Astrocyte (in vitro differentiated cells and primary cell): ENCODE results near the gene TBX5. TPM values are rescaled to one million over a fixed set of nuclear protein-coding genes. Genes with fewer than 3 reads are reported as not detected.

Experiments used
- DNase-seq: peaks from one replicate; pipeline ENCODE4 v3.0.0-alpha.2; 2010; ENCODE audit warnings: low read depth
- FAIRE-seq: peaks from 2 replicates; lab custom pipeline; 2011; peaks lifted over from hg19 to GRCh38; lab: Jason Lieb, UNC
- H2AFZ ChIP-seq: 2 replicates; pipeline ENCODE4 v1.6.0; 2012; ENCODE audit warnings: low read depth, low read length, inconsistent platforms
- H3K27ac ChIP-seq: 2 replicates; pipeline ENCODE4 v1.5.1; 2011; ENCODE audit warnings: low read depth, low read length, inconsistent platforms
- H3K27me3 ChIP-seq: 2 replicates; pipeline ENCODE4 v1.6.0; 2011; ENCODE audit warnings: low read length, inconsistent platforms; ENCODE audit not compliant: insufficient read depth
- H3K36me3 ChIP-seq: 2 replicates; pipeline ENCODE4 v1.5.1; 2011; ENCODE audit warnings: low read length, inconsistent platforms; ENCODE audit not compliant: insufficient read depth
- H3K4me1 ChIP-seq: 2 replicates; pipeline ENCODE4 v1.5.1; 2011; ENCODE audit warnings: low read length, inconsistent platforms; ENCODE audit not compliant: insufficient read depth
- H3K4me2 ChIP-seq: 2 replicates; pipeline ENCODE4 v1.6.0; 2012; ENCODE audit warnings: low read length, inconsistent platforms
- H3K4me3 ChIP-seq: 2 replicates; pipeline ENCODE4 v1.5.1; 2011; ENCODE audit warnings: low read depth, mild to moderate bottlenecking, low read length, inconsistent platforms; ENCODE audit not compliant: insufficient read depth
- H3K79me2 ChIP-seq: 2 replicates; pipeline ENCODE4 v1.6.0; 2012; ENCODE audit warnings: mild to moderate bottlenecking, low read length, inconsistent platforms; ENCODE audit not compliant: insufficient read depth
- H3K9ac ChIP-seq: 2 replicates; pipeline ENCODE4 v1.6.0; 2012; ENCODE audit warnings: mild to moderate bottlenecking, low read length, inconsistent platforms
- H3K9me3 ChIP-seq: 2 replicates; pipeline ENCODE4 v1.5.1; 2012; ENCODE audit warnings: low read depth, mild to moderate bottlenecking, low read length, inconsistent platforms; ENCODE audit not compliant: insufficient read depth
- H4K20me1 ChIP-seq: 2 replicates; pipeline ENCODE4 v1.6.0; 2012; ENCODE audit warnings: low read length, inconsistent platforms; ENCODE audit not compliant: insufficient read depth
- H3K27ac Mint-ChIP-seq: one replicate; pipeline ENCODE4 v1.8.0; 2021; ENCODE audit warnings: mild to moderate bottlenecking, mixed read lengths; ENCODE audit not compliant: unreplicated experiment
- H3K27me3 Mint-ChIP-seq: one replicate; pipeline ENCODE4 v1.8.0; 2021; ENCODE audit warnings: low read depth, mixed read lengths; ENCODE audit not compliant: unreplicated experiment
- H3K36me3 Mint-ChIP-seq: one replicate; pipeline ENCODE4 v1.8.0; 2021; ENCODE audit warnings: low read depth, mixed read lengths; ENCODE audit not compliant: unreplicated experiment
- H3K4me1 Mint-ChIP-seq: one replicate; pipeline ENCODE4 v1.8.0; 2021; ENCODE audit warnings: low read depth, mixed read lengths; ENCODE audit not compliant: unreplicated experiment
- H3K4me3 Mint-ChIP-seq: one replicate; pipeline ENCODE4 v1.8.0; 2021; ENCODE audit warnings: mild to moderate bottlenecking, moderate library complexity, mixed read lengths; ENCODE audit not compliant: unreplicated experiment
- H3K9me3 Mint-ChIP-seq: one replicate; pipeline ENCODE4 v1.8.0; 2021; ENCODE audit warnings: mild to moderate bottlenecking, mixed read lengths; ENCODE audit not compliant: unreplicated experiment
- EZH2 ChIP-seq: IDR thresholded peaks from 2 replicates; pipeline ENCODE4 v1.6.1; 2012; ENCODE audit warnings: mild to moderate bottlenecking, low read length, inconsistent platforms; ENCODE audit not compliant: insufficient read depth
- total RNA-seq: library from RNA; stranded (reverse); gene quantifications from 2 replicates; pipeline ENCODE4 v1.2.1, GENCODE V29; 2021
- TF ChIP-seq, protein P1 (sequence below): IDR thresholded peaks from 2 replicates; pipeline ENCODE4 v1.5.1; 2011; ENCODE audit warnings: low read depth, mild to moderate bottlenecking, inconsistent platforms, low read length, moderate library complexity; ENCODE audit not compliant: insufficient read depth

The TBX5 gene
- total RNA-seq, 1 donor from 2014 or later = not detected

- H3K27ac Mint-ChIP-seq = no peak overlapping the region
Observed at GRCh38 chr12:114414031-114414865, 8.3 kb upstream of the TBX5 start.

GRCh38 chr12:114412825-114413749 is 7.1 kb upstream of the TBX5 start:
- Histone ChIP-seq H3K36me3 (no peaks in the 10 kb centered on the region), H3K79me2 (no peaks in the 10 kb centered on the region), H3K9ac (no peak overlapping the region), H3K9me3 (peaks cover 3% of the 10 kb centered on the region), H2AFZ (no peak overlapping the region), H3K27me3 (peaks cover 74% of the 10 kb centered on the region), H3K4me3 (no peak overlapping the region), H3K4me2 (no peak overlapping the region), H3K27ac (no peak overlapping the region), H3K4me1 (no peaks in the 10 kb centered on the region), H4K20me1 (no peaks in the 10 kb centered on the region)
- FAIRE-seq = no peak
- peaks cover 10% of the 10 kb centered on the region for H3K9me3 Mint-ChIP-seq
- no peak overlapping the region for H3K4me3 Mint-ChIP-seq
- H3K4me1 Mint-ChIP-seq = no peaks in the 10 kb centered on the region
- peaks cover 95% of the 10 kb centered on the region for H3K27me3 Mint-ChIP-seq
- DNase-seq = no peak
- H3K36me3 Mint-ChIP-seq = peaks cover 2% of the 10 kb centered on the region
- TF ChIP-seq EZH2 = no peak
- TF ChIP-seq, protein P1, sequence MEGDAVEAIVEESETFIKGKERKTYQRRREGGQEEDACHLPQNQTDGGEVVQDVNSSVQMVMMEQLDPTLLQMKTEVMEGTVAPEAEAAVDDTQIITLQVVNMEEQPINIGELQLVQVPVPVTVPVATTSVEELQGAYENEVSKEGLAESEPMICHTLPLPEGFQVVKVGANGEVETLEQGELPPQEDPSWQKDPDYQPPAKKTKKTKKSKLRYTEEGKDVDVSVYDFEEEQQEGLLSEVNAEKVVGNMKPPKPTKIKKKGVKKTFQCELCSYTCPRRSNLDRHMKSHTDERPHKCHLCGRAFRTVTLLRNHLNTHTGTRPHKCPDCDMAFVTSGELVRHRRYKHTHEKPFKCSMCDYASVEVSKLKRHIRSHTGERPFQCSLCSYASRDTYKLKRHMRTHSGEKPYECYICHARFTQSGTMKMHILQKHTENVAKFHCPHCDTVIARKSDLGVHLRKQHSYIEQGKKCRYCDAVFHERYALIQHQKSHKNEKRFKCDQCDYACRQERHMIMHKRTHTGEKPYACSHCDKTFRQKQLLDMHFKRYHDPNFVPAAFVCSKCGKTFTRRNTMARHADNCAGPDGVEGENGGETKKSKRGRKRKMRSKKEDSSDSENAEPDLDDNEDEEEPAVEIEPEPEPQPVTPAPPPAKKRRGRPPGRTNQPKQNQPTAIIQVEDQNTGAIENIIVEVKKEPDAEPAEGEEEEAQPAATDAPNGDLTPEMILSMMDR = no peak
- H3K27ac Mint-ChIP-seq = no peak overlapping the region

More at GRCh38 chr12:114414031-114414865, 8.3 kb upstream of the TBX5 start:
- no peak for FAIRE-seq
- Histone ChIP-seq H3K27me3 (peaks cover 62% of the 10 kb centered on the region), H4K20me1 (no peaks in the 10 kb centered on the region), H3K27ac (no peak overlapping the region), H3K9ac (no peak overlapping the region), H3K4me2 (no peak overlapping the region), H3K79me2 (no peaks in the 10 kb centered on the region), H3K36me3 (no peaks in the 10 kb centered on the region), H2AFZ (no peak overlapping the region), H3K4me3 (no peak overlapping the region), H3K9me3 (peaks cover 3% of the 10 kb centered on the region), H3K4me1 (no peaks in the 10 kb centered on the region)
- Mint-ChIP-seq H3K4me3 (no peak overlapping the region), H3K9me3 (peaks cover 4% of the 10 kb centered on the region), H3K36me3 (peaks cover 2% of the 10 kb centered on the region), H3K4me1 (no peaks in the 10 kb centered on the region), H3K27me3 (peaks cover 94% of the 10 kb centered on the region)
- no peak for DNase-seq
- no peak for TF ChIP-seq EZH2
- TF ChIP-seq, protein P1 = no peak
